Chondrocyte (in vitro differentiated cells): Measurements from ENCODE around the gene MCM5. TPM values are rescaled to one million over a fixed set of nuclear protein-coding genes. Genes with fewer than 3 reads are reported as not detected.
"Not testable (repeated sequence)": the region's sequence is repeated elsewhere in the genome, so short reads cannot be mapped to it uniquely, and the experiment has no call there.

ENCODE experiments used
- DNase-seq: peaks from one replicate; pipeline ENCODE4 v3.0.0; 2021; ENCODE audit warnings: mixed read lengths, low spot score
- H3K27ac Mint-ChIP-seq: one replicate; pipeline ENCODE4 v1.8.0; 2021; ENCODE audit warnings: mild to moderate bottlenecking, moderate library complexity, mixed read lengths; ENCODE audit not compliant: unreplicated experiment
- H3K27me3 Mint-ChIP-seq: 2 replicates; pipeline ENCODE4 v1.8.0; 2021; ENCODE audit warnings: low read depth, mixed read lengths
- H3K36me3 Mint-ChIP-seq: 2 replicates; pipeline ENCODE4 v1.8.0; 2021; ENCODE audit warnings: low read depth, mixed read lengths
- H3K4me1 Mint-ChIP-seq: 2 replicates; pipeline ENCODE4 v1.8.0; 2021; ENCODE audit warnings: low read depth, mild to moderate bottlenecking, mixed read lengths
- H3K4me3 Mint-ChIP-seq: one replicate; pipeline ENCODE4 v1.8.0; 2021; ENCODE audit warnings: mild to moderate bottlenecking, moderate library complexity, mixed read lengths; ENCODE audit not compliant: unreplicated experiment
- H3K9me3 Mint-ChIP-seq: 2 replicates; pipeline ENCODE4 v1.8.0; 2021; ENCODE audit warnings: low read depth, mixed read lengths
- total RNA-seq: library from RNA; stranded (reverse); gene quantifications from 3 replicates; pipeline ENCODE4 v1.2.1, GENCODE V29; 2021
- TF ChIP-seq, protein P1 (sequence below): fragments of 200-600 bp; sonication (generic); IDR thresholded peaks from 2 replicates; pipeline ENCODE4 v1.5.0; 2021; ENCODE audit warnings: antibody characterized with exemption, mild to moderate bottlenecking, moderate library complexity

The MCM5 gene
- total RNA-seq, 1 donor from 2014 or later = 14.4 TPM

DNA sequence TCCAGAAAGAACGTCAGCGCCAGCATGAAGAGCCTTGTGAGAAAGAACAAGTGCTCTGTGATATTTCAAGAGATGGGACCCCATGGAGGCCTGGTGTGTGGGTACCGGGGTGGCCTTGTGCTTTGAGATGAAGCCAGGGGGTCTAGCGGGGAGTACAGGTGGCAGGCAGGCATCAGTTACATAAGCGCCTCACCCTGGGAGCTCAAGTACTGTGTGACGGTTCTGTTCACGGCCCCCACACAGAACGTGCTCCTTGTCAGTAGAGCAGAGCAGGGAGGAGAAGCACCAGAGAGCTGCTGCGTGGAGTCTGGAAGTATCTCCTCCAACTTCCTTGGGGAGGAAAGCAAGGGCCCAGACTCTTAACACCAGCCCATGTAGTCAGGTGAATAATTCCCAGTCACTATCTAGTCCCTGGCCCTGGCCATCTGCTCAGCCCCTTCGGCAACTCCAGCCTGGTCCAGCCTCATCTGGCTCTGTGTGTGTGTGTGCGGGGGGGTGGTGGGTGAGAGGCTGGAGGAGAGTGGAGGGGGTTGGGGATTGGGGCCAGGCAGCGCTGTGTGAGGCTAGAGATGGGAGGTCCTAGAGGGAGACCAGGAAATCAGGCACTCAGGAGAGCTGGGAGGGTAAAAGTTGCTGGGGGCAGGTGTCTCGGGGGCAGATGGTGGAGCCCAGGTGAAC is 32.4 kb downstream of the MCM5 start:
- no peaks in the 10 kb centered on the region for H3K27me3 Mint-ChIP-seq
- no peak overlapping the region for H3K27ac Mint-ChIP-seq
- peaks cover 6% of the 10 kb centered on the region for H3K4me1 Mint-ChIP-seq
- peaks cover 7% of the 10 kb centered on the region for H3K36me3 Mint-ChIP-seq
- H3K4me3 Mint-ChIP-seq = no peak overlapping the region
- no peak for DNase-seq
- H3K9me3 Mint-ChIP-seq = peaks cover 5% of the 10 kb centered on the region
- TF ChIP-seq, protein P1, sequence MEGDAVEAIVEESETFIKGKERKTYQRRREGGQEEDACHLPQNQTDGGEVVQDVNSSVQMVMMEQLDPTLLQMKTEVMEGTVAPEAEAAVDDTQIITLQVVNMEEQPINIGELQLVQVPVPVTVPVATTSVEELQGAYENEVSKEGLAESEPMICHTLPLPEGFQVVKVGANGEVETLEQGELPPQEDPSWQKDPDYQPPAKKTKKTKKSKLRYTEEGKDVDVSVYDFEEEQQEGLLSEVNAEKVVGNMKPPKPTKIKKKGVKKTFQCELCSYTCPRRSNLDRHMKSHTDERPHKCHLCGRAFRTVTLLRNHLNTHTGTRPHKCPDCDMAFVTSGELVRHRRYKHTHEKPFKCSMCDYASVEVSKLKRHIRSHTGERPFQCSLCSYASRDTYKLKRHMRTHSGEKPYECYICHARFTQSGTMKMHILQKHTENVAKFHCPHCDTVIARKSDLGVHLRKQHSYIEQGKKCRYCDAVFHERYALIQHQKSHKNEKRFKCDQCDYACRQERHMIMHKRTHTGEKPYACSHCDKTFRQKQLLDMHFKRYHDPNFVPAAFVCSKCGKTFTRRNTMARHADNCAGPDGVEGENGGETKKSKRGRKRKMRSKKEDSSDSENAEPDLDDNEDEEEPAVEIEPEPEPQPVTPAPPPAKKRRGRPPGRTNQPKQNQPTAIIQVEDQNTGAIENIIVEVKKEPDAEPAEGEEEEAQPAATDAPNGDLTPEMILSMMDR = no peak

DNA sequence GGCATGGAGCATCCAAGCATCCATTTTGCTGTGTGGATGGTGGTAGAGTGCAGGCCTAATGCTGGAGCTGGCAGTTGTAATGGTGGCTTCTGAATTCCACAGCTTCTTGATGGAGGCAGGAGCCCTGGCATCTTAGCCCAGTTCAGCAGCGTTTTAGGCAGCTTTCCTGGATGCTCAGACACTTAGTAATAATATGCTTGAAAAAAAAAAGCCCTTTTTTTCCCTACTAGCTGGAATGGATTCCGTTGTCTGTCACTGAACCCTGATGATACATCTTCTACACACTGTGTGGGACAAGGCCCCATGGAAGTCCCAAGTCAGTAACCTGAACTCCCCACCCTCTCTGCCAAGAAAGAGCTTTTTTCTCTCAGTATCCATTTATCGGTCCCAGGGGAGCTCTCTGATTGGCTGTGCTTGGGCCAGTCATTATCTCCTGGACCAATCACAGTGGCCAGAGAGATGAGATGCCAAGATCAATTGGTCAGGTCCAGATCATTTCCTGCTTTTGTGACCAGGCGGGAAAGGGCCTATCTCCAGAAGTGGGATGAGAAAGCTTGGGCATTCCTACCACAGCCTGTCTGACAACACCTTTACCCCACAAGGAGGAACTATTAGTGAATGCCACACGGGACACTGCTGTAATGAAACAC is 34.2 kb downstream of the MCM5 start:
- TF ChIP-seq, protein P1 = no peak
- Mint-ChIP-seq H3K9me3 (peaks cover 5% of the 10 kb centered on the region), H3K36me3 (peaks cover 7% of the 10 kb centered on the region), H3K27ac (no peak overlapping the region), H3K27me3 (no peaks in the 10 kb centered on the region), H3K4me3 (no peak overlapping the region), H3K4me1 (peaks cover 6% of the 10 kb centered on the region)
- DNase-seq = no peak

DNA sequence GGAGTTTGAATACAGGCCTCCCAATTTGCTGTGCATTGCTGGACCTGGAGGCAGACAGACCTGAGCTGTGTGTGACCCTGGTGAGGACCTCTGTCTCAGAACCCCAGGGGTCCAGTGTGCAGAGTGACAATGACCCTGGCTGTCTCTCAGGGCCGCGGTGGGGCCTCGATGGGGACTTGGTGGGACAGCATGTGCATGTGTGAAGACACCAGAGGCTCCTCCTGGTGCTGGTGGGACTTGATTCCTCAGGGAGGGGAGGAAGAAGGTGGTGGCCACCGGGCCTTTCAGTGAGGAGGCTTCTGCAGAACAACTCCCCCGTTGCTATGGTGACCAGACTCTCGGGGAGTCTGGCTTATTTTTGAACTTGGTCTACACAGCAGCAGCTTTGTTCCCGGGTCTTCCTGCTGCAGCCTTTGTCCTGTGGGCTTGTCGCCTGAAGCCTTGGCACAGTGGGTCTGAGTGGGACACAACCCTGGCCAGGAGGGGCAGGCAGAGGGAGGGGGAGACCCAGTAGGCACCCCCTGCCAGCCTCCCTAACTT is 35.3 kb downstream of the MCM5 start:
- no peak for DNase-seq
- no peak overlapping the region for H3K27ac Mint-ChIP-seq
- H3K36me3 Mint-ChIP-seq = peaks cover 7% of the 10 kb centered on the region

DNA sequence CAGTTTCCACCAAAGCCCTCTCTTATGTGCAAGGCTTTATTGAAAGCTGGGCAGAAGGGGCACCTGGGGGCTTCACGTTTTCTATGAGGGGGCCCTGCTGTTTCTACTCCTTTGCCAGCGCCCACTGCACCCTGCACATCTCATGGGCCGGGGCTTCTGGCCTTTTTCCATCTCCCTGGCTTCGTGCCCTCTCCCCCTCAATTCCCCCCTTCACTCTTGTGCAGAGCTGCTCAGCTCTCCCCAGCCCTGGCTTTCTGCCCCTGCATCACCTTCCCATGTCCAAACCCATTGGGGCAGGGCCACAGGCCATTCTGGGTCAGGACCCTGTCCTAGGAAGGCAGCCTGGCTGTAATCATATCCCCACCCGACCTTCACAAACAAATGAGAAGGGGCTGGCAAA is 36.5 kb downstream of the MCM5 start:
- Mint-ChIP-seq H3K27me3 (no peaks in the 10 kb centered on the region), H3K36me3 (peaks cover 7% of the 10 kb centered on the region), H3K9me3 (peaks cover 5% of the 10 kb centered on the region), H3K27ac (no peak overlapping the region), H3K4me3 (no peak overlapping the region), H3K4me1 (peaks cover under 1% of the 10 kb centered on the region)
- no peak for DNase-seq
- TF ChIP-seq, protein P1 = no peak

More for the DNA sequence above, 35.3 kb downstream of the MCM5 start:
- TF ChIP-seq, protein P1 = no peak
- Mint-ChIP-seq H3K4me1 (peaks cover 6% of the 10 kb centered on the region), H3K27me3 (no peaks in the 10 kb centered on the region), H3K9me3 (peaks cover 5% of the 10 kb centered on the region), H3K4me3 (no peak overlapping the region)

DNA sequence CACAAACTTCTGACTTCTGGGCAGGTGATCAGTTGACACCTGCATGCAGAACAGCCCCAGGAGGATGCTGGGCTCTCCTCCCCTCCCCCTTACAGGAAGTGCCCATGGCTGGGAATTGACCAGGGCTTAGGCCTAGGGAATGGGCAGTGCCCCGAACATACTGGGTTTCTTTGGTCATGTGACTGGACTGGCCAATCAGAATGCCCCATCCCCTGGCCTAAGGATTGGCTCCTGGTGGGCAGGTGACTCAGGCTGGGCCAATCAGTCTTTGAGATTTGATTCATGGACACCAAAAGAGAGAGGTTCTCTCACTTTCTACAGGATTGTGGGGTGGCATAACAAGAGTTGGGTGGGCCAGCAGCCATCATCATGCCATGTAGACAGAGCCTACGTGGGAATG is 37.1 kb downstream of the MCM5 start:
- peaks cover 5% of the 10 kb centered on the region for H3K9me3 Mint-ChIP-seq
- H3K27me3 Mint-ChIP-seq = no peaks in the 10 kb centered on the region
- TF ChIP-seq, protein P1 = no peak
- H3K4me3 Mint-ChIP-seq = no peak overlapping the region
- peaks cover 7% of the 10 kb centered on the region for H3K36me3 Mint-ChIP-seq
- no peaks in the 10 kb centered on the region for H3K4me1 Mint-ChIP-seq
- no peak overlapping the region for H3K27ac Mint-ChIP-seq
- DNase-seq = no peak

DNA sequence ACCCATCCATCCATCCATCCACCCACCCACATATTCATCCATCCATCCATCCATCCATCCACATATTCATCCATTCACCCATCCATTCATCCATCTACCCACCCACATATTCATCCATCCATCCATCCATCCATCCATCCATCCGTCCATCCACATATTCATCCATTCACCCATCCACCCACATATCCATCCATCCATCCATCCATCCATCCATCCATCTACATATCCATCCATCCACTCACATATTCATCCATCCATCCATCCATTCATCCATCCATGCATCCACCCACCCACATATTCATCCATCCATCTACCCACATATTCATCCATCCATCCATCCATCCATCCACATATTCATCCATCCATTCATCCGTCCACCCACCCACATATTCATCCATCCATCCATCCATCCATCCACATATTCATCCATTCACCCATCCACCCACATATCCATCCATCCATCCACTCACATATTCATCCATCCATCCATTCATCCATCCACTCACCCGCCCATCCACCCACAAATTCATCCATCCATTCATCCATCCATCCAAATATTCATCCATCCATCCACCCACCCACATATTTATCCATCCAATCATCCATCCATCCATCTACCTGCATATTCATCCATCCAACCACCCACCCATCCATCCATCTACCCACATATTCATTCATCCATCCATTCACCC is 38.9 kb downstream of the MCM5 start:
- not testable (repeated sequence) for H3K27me3 Mint-ChIP-seq, H3K4me1 Mint-ChIP-seq, H3K36me3 Mint-ChIP-seq, DNase-seq, H3K4me3 Mint-ChIP-seq, H3K27ac Mint-ChIP-seq, H3K9me3 Mint-ChIP-seq
